Measurements from ENCODE around the gene SSR4. TPM values are rescaled to one million over a fixed set of nuclear protein-coding genes. Genes with fewer than 3 reads are reported as not detected.
"Not testable (repeated sequence)": the region's sequence is repeated elsewhere in the genome, so short reads cannot be mapped to it uniquely, and the experiment has no call there.

The SSR4 gene
- total RNA-seq, 1 experiment from 2014 or later: 360 TPM

GRCh38 chrX:153813161-153813560 is 18.7 kb downstream of the SSR4 start:
- intact Hi-C loops (cut with micrococcal nuclease; ENCODE audit: unreplicated experiment): no loop called here
- Mint-ChIP-seq H3K9me3 (ENCODE audit: low read depth, unreplicated experiment) (no peaks in the 10 kb centered on the region), H3K27me3 (ENCODE audit: unreplicated experiment) (peaks cover 91% of the 10 kb centered on the region), H3K27ac (ENCODE audit: unreplicated experiment) (no peak overlapping the region), H3K4me1 (ENCODE audit: low read depth, unreplicated experiment) (no peaks in the 10 kb centered on the region), H3K4me3 (ENCODE audit: low read depth, unreplicated experiment) (no peak overlapping the region), H3K36me3 (ENCODE audit: insufficient read depth, unreplicated experiment) (peaks cover 3% of the 10 kb centered on the region)
- CTCF ChIA-PET: no interaction called here
- no peak for TF ChIP-seq CTCF (IDR thresholded peaks at IDR 0.05; ENCODE audit: unreplicated experiment)
- DNase-seq: no peak
- BruUV-seq (replicated peaks): no TSS peak

GRCh38 chrX:153814591-153815315 is 20.3 kb downstream of the SSR4 start:
- no peaks in the 10 kb centered on the region for H3K9me3 Mint-ChIP-seq (ENCODE audit: low read depth, unreplicated experiment)

GRCh38 chrX:153816831-153817690 is 22.6 kb downstream of the SSR4 start:
- H3K9me3 Mint-ChIP-seq (ENCODE audit: low read depth, unreplicated experiment): no peaks in the 10 kb centered on the region
- peaks cover 71% of the 10 kb centered on the region for H3K27me3 Mint-ChIP-seq (ENCODE audit: unreplicated experiment)
- no peak overlapping the region for H3K4me3 Mint-ChIP-seq (ENCODE audit: low read depth, unreplicated experiment)
- DNase-seq: no peak
- intact Hi-C loops (cut with micrococcal nuclease; ENCODE audit: unreplicated experiment): no loop called here
- CTCF ChIA-PET: no interaction called here
- no peak for TF ChIP-seq CTCF (IDR thresholded peaks at IDR 0.05; ENCODE audit: unreplicated experiment)
- H3K36me3 Mint-ChIP-seq (ENCODE audit: insufficient read depth, unreplicated experiment): peaks cover 3% of the 10 kb centered on the region
- no peaks in the 10 kb centered on the region for H3K4me1 Mint-ChIP-seq (ENCODE audit: low read depth, unreplicated experiment)
- no TSS peak for BruUV-seq (replicated peaks)
- no peak overlapping the region for H3K27ac Mint-ChIP-seq (ENCODE audit: unreplicated experiment)

More at GRCh38 chrX:153814591-153815315, 20.3 kb downstream of the SSR4 start:
- CTCF ChIA-PET: no interaction called here
- intact Hi-C loops (cut with micrococcal nuclease; ENCODE audit: unreplicated experiment): no loop called here
- no peak for TF ChIP-seq CTCF (IDR thresholded peaks at IDR 0.05; ENCODE audit: unreplicated experiment)
- BruUV-seq (replicated peaks): no TSS peak
- Mint-ChIP-seq H3K4me3 (ENCODE audit: low read depth, unreplicated experiment) (no peak overlapping the region), H3K27ac (ENCODE audit: unreplicated experiment) (no peak overlapping the region), H3K36me3 (ENCODE audit: insufficient read depth, unreplicated experiment) (peaks cover 3% of the 10 kb centered on the region), H3K4me1 (ENCODE audit: low read depth, unreplicated experiment) (no peaks in the 10 kb centered on the region), H3K27me3 (ENCODE audit: unreplicated experiment) (peaks cover 91% of the 10 kb centered on the region)
- DNase-seq: no peak

- DNase-seq; BruUV-seq (replicated peaks); H3K27ac Mint-ChIP-seq (ENCODE audit: unreplicated experiment); CTCF ChIA-PET; H3K36me3 Mint-ChIP-seq (ENCODE audit: insufficient read depth, unreplicated experiment); H3K9me3 Mint-ChIP-seq (ENCODE audit: low read depth, unreplicated experiment); intact Hi-C loops (cut with micrococcal nuclease; ENCODE audit: unreplicated experiment); H3K4me1 Mint-ChIP-seq (ENCODE audit: low read depth, unreplicated experiment): not testable (repeated sequence)
- H3K4me3 Mint-ChIP-seq (ENCODE audit: low read depth, unreplicated experiment): peak overlapping the region; percentile 41
- H3K27me3 Mint-ChIP-seq (ENCODE audit: unreplicated experiment): peaks cover 67% of the 10 kb centered on the region
Observed at GRCh38 chrX:153818064-153818463, 23.6 kb downstream of the SSR4 start.

All from Calu3 (cell line).